HG03280 (cell line): ENCODE data around the gene TOMM20L.

ENCODE experiments used
- ATAC-seq: cut with Tn5 transposase; IDR thresholded peaks from one replicate; pipeline ENCODE4 v1.9.1; 2021; ENCODE audit warnings: mild to moderate bottlenecking, moderate library complexity; ENCODE audit not compliant: unreplicated experiment

Gene TOMM20L

GRCh38 chr14:58426670-58427280, 31.0 kb downstream of the TOMM20L start:
- peak; percentile 35 for ATAC-seq

- ATAC-seq: peak; percentile 91
These were observed 31.8 kb downstream of the TOMM20L start, which contains the start of the genes KIAA0586 and TIMM9 for GRCh38 chr14:58427281-58428117. Gene KIAA0586 (plus strand): TSS chr14:58427719. CDS start chr14:58428265, 546 bp downstream. Gene TIMM9 (minus strand): TSS chr14:58427531. CDS start chr14:58411945, 15,586 bp downstream.

- ATAC-seq: no peak
These were observed 32.5 kb downstream of the TOMM20L start for GRCh38 chr14:58428118-58428683.

GRCh38 chr14:58430156-58430555, 34.4 kb downstream of the TOMM20L start:
- no peak for ATAC-seq

GRCh38 chr14:58439476-58439875, 43.7 kb downstream of the TOMM20L start:
- no peak for ATAC-seq

- ATAC-seq: no peak
These were observed 48.9 kb downstream of the TOMM20L start for GRCh38 chr14:58444627-58445026.

- ATAC-seq: no peak
These were observed 60.0 kb downstream of the TOMM20L start for GRCh38 chr14:58455593-58456265.
